ENCODE data around the gene TGFA.

- TF ChIP-seq EP300 (IDR thresholded peaks at IDR 0.05) (no peak), ATOH8 (CRISPR knock-in tag; IDR thresholded peaks at IDR 0.05; ENCODE audit: low read depth) (no peak), PHF8 (IDR thresholded peaks at IDR 0.05; ENCODE audit: borderline replicate concordance, low read depth) (no peak), CBX2 (IDR thresholded peaks at IDR 0.05; ENCODE audit: borderline replicate concordance, low read depth) (no peak), FOXS1 (CRISPR knock-in tag; IDR thresholded peaks at IDR 0.05) (no peak), BHLHE40 (IDR thresholded peaks at IDR 0.05; ENCODE audit: low read depth, low read length) (no peak), POLR2A (IDR thresholded peaks at IDR 0.05; ENCODE audit: low read length) (no peak), RNF2 (IDR thresholded peaks at IDR 0.05; ENCODE audit: borderline replicate concordance, low read depth) (no peak), HDAC2 (IDR thresholded peaks at IDR 0.05) (no peak), MAX (IDR thresholded peaks at IDR 0.05) (no peak), SMC3 (IDR thresholded peaks at IDR 0.05) (no peak)
- TF ChIP-seq, protein P1, sequence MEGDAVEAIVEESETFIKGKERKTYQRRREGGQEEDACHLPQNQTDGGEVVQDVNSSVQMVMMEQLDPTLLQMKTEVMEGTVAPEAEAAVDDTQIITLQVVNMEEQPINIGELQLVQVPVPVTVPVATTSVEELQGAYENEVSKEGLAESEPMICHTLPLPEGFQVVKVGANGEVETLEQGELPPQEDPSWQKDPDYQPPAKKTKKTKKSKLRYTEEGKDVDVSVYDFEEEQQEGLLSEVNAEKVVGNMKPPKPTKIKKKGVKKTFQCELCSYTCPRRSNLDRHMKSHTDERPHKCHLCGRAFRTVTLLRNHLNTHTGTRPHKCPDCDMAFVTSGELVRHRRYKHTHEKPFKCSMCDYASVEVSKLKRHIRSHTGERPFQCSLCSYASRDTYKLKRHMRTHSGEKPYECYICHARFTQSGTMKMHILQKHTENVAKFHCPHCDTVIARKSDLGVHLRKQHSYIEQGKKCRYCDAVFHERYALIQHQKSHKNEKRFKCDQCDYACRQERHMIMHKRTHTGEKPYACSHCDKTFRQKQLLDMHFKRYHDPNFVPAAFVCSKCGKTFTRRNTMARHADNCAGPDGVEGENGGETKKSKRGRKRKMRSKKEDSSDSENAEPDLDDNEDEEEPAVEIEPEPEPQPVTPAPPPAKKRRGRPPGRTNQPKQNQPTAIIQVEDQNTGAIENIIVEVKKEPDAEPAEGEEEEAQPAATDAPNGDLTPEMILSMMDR (IDR thresholded peaks at IDR 0.05) = no peak
- TF ChIP-seq, protein P2, sequence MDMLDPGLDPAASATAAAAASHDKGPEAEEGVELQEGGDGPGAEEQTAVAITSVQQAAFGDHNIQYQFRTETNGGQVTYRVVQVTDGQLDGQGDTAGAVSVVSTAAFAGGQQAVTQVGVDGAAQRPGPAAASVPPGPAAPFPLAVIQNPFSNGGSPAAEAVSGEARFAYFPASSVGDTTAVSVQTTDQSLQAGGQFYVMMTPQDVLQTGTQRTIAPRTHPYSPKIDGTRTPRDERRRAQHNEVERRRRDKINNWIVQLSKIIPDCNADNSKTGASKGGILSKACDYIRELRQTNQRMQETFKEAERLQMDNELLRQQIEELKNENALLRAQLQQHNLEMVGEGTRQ (IDR thresholded peaks at IDR 0.05) = no peak
These were observed 86.4 kb downstream of the TGFA start for GRCh38 chr2:70467237-70467636.
